Motor neuron (in vitro differentiated cells): ENCODE results near the gene CELF1. TPM values are rescaled to one million over a fixed set of nuclear protein-coding genes. Genes with fewer than 3 reads are reported as not detected.
"Not testable (repeated sequence)": the region's sequence is repeated elsewhere in the genome, so short reads cannot be mapped to it uniquely, and the experiment has no call there.

Source experiments
- ATAC-seq, 8 experiments: fragments of 200-7000 bp; cut with Tn5 transposase; replicated peaks in 6 of 8; 2 replicates each; pipeline ENCODE4 v1.8.0; 2021; ENCODE audit warnings: mild to moderate bottlenecking in 8 of 8, moderate library complexity in 8 of 8
- H3K27ac ChIP-seq, 2 donors: fragments of 250-450 bp; sonication (Bioruptor Pico); 2 replicates each; pipeline ENCODE4 v1.9.0; 2021; ENCODE audit warnings: antibody characterized with exemption in 2 of 2, mild to moderate bottlenecking in 2 of 2, moderate library complexity in 1 of 2
- H3K4me1 ChIP-seq, 2 donors: fragments of 250-450 bp; sonication (Bioruptor Pico); replicated peaks in 1 of 2; 2 replicates each; pipeline ENCODE4 v1.6.1; 2021; ENCODE audit warnings: antibody characterized with exemption in 2 of 2, mild to moderate bottlenecking in 2 of 2, moderate library complexity in 1 of 2
- H3K4me3 ChIP-seq, 5 donors: fragments of 250-450 bp; sonication (Bioruptor Pico); 2 replicates each; pipeline ENCODE4 v1.9.0; 2021; ENCODE audit warnings: antibody characterized with exemption in 5 of 5, mild to moderate bottlenecking in 5 of 5, moderate library complexity in 4 of 5
- WGBS, 10 experiments: fragments of 450-650 bp; shearing (Covaris generic); methylation state at CpG; one replicate each; pipeline ENCODE4 v1.0.0; 2022; 5-methylcytosine and 5-hydroxymethylcytosine counted together
- in situ Hi-C, 9 experiments: fragments of 400-800 bp; cut with MboI; loops; one replicate each; pipeline ENCODE4 v1.15.0; 2021; ENCODE audit warnings: low sequenced_read_pairs in 9 of 9, low pct_unique_long_range_greater_than_20kb in 2 of 9; ENCODE audit not compliant: unreplicated experiment in 9 of 9
- total RNA-seq, 8 experiments: library from RNA; unstranded; fragments of 300-600 nt; gene quantifications; 2 replicates each; pipeline versions ENCODE4 v1.2.3 to v1.2.4, GENCODE V29; 2022

The CELF1 gene
- total RNA-seq, 8 experiments from 2014 or later, result 47.2 to 125 (median 106) TPM

GRCh38 chr11:47570651-47571356 is 17.9 kb upstream of the CELF1 start:
- H3K27ac ChIP-seq, result no peak overlapping the region
- no peak for ATAC-seq
- 57 to 100% (median 82%) methylated on average over 1 to 3 of the region's 3 CpGs; no CpG with 5 or more reads in 3 of the 10 experiments for WGBS, 10 experiments
- H3K4me3 ChIP-seq, result no peak overlapping the region
- peaks cover 0 to 8% of the 10 kb centered on the region in 2 donors for H3K4me1 ChIP-seq
- in situ Hi-C loops, result loop anchor here in 1 of 9 experiments (25.0 kb wide), 1 partner anchor 159 kb away; the partner anchor contains the start of gene SLC39A13

DNA sequence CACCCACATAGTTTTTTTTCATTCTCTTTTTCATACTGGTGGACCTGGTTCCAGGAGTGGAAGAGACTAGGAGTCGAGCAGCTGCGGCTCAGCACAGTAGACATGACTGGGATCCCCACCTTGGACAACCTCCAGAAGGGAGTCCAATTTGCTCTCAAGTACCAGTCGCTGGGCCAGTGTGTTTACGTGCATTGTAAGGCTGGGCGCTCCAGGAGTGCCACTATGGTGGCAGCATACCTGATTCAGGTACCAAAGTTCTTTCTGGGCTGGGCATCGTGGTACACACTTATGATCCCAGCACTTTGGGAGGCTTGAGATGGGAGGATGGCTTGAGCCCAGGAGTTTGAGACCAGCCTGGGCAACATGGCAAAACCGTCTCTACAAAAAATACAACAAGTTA is 16.7 kb upstream of the CELF1 start:
- no peak overlapping the region for H3K27ac ChIP-seq
- peaks cover 5 to 14% of the 10 kb centered on the region in 2 donors for H3K4me1 ChIP-seq
- in situ Hi-C loops, result loop anchor here in 1 of 9 experiments (25.0 kb wide), 1 partner anchor 157 kb away; the partner anchor contains the start of gene SLC39A13
- H3K4me3 ChIP-seq, result no peak overlapping the region
- WGBS, 10 experiments, result 96 to 100% (median 100%) methylated on average over 2 to 5 of the region's 7 CpGs; no CpG with 5 or more reads in 5 of the 10 experiments
- ATAC-seq, result no peak

DNA sequence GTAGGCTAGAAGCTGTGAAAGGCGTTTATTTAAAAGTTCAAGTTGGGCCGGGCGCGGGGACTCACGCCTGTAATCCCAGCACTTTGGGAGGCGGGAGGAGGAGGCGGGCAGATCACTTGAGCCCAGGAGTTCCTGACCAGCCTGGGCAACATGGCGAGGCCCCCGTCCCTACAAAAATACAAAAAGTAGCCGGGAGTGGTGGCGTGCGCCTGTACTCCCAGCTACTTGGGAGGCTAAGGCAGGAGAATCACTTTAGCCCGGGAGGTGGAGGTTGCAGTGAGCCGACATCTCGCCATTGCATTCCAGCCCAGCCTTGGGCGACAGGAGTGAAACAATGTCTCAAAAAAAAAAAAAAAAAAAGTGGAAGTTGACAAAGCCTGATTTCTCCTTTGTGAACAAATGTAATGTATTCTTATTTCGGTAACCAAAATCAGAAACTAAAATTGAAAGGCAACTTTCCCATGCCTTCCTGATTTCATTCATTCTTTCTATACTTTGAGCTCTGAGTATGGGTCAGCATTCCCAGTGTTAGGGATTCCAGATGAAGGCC is 13.3 kb upstream of the CELF1 start:
- Histone ChIP-seq H3K4me3 (peak overlapping the region; percentile 39 to 94 (median 62)), H3K27ac (no peak overlapping the region), H3K4me1 (peaks cover 5 to 14% of the 10 kb centered on the region in 2 donors)
- WGBS, 10 experiments, result 20 to 95% (median 79%) methylated on average over 1 to 10 of the region's 17 CpGs; no CpG with 5 or more reads in 1 of the 10 experiments
- in situ Hi-C loops, result loop anchor here in 1 of 9 experiments (25.0 kb wide), 1 partner anchor 154 kb away; the partner anchor contains the start of gene SLC39A13
- ATAC-seq, result peak in 3 of 8 experiments; percentile 5 to 10 (median 7)

- peak; percentile 96 to 99 (median 98) for ATAC-seq
- Histone ChIP-seq H3K4me3 (peak within 1 kb of the TSS; percentile 39 to 94 (median 62)), H3K27ac (peak within 1 kb of the TSS; percentile 2 to 86), H3K4me1 (peaks cover 5 to 14% of the 10 kb centered on the region in 2 donors)
- 0 to 40% (median 4%) methylated on average over 2 to 28 of the region's 86 CpGs; no CpG with 5 or more reads in 5 of the 10 experiments for WGBS, 10 experiments
- in situ Hi-C loops, result loop anchor here in 1 of 9 experiments (25.0 kb wide), 1 partner anchor 153 kb away; the partner anchor contains the start of gene SLC39A13
Measured at GRCh38 chr11:47565340-47566148, 12.6 kb upstream of the CELF1 start, which contains the start of gene PTPMT1. Gene PTPMT1 (plus strand): TSS chr11:47565599. CDS start chr11:47565623, 24 bp downstream.

GRCh38 chr11:47564933-47565339 is 12.0 kb upstream of the CELF1 start:
- H3K27ac ChIP-seq, result peak overlapping the region; percentile 2 to 86
- in situ Hi-C loops, result loop anchor here in 1 of 9 experiments (25.0 kb wide), 1 partner anchor 153 kb away; the partner anchor contains the start of gene SLC39A13
- peak overlapping the region; percentile 39 to 94 (median 62) for H3K4me3 ChIP-seq
- 30 to 60% (median 34%) methylated on average over 2 to 5 of the region's 11 CpGs; no CpG with 5 or more reads in 6 of the 10 experiments for WGBS, 10 experiments
- H3K4me1 ChIP-seq, result peaks cover 5 to 14% of the 10 kb centered on the region in 2 donors
- ATAC-seq, result peak in 4 of 8 experiments; percentile 3 to 23 (median 4)

DNA sequence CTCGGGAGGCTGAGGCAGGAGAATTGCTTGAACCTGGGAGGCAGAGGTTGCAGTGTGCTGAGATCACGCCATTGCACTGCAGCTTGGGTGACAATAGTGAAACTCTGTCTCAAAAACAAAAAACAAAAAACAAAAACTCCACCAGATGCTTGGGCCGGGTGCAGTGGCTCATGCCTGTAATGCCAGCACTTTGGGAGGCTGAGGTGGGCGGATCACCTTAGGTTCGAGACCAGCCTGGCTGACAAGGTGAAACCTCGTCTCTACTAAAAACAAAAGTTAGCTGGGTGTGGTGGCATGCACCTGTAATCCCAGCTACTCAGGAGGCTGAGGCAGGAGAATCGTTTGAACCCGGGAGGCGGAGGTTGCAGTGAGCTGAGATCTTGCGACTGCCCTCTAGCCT is 11.4 kb upstream of the CELF1 start:
- H3K4me3 ChIP-seq, H3K27ac ChIP-seq, ATAC-seq: not testable (repeated sequence)
- H3K4me1 ChIP-seq, result peaks cover 5 to 14% of the 10 kb centered on the region in 2 donors
- in situ Hi-C loops, result loop anchor here in 1 of 9 experiments (25.0 kb wide), 1 partner anchor 152 kb away; the partner anchor contains the start of gene SLC39A13
- 92 to 100% (median 98%) methylated on average over 1 to 7 of the region's 10 CpGs; no CpG with 5 or more reads in 2 of the 10 experiments for WGBS, 10 experiments

- in situ Hi-C loops, result loop anchor here in 1 of 9 experiments (25.0 kb wide), 1 partner anchor 150 kb away; the partner anchor contains the start of gene SLC39A13
Measured at GRCh38 chr11:47562393-47562792, 9.5 kb upstream of the CELF1 start.

GRCh38 chr11:47560426-47560825 is 7.5 kb upstream of the CELF1 start:
- 70 to 100% (median 86%) methylated on average over 2 of the region's 2 CpGs; no CpG with 5 or more reads in 4 of the 10 experiments for WGBS, 10 experiments
- H3K4me1 ChIP-seq, result peaks cover 5% of the 10 kb centered on the region in 2 donors
- no peak overlapping the region for H3K4me3 ChIP-seq
- no peak for ATAC-seq
- no peak overlapping the region for H3K27ac ChIP-seq
- in situ Hi-C loops, result loop anchor here in 1 of 9 experiments (25.0 kb wide), 1 partner anchor 148 kb away; the partner anchor contains the start of gene SLC39A13

More at GRCh38 chr11:47562393-47562792, 9.5 kb upstream of the CELF1 start:
- H3K4me3 ChIP-seq, ATAC-seq, H3K27ac ChIP-seq: not testable (repeated sequence)
- WGBS, 10 experiments, result 80 to 100% (median 100%) methylated on average over 1 to 4 of the region's 4 CpGs; no CpG with 5 or more reads in 2 of the 10 experiments
- H3K4me1 ChIP-seq, result peaks cover 5 to 14% of the 10 kb centered on the region in 2 donors

- no peak for ATAC-seq
- Histone ChIP-seq H3K4me1 (peaks cover under 1 to 3% of the 10 kb centered on the region in 2 donors), H3K27ac (no peak overlapping the region), H3K4me3 (no peak overlapping the region)
- in situ Hi-C loops, result loop anchor here in 1 of 9 experiments (25.0 kb wide), 1 partner anchor 146 kb away; the partner anchor contains the start of gene SLC39A13
- 86 to 100% (median 100%) methylated on average over 1 of the region's 1 CpG; no CpG with 5 or more reads in 4 of the 10 experiments for WGBS, 10 experiments
Measured at GRCh38 chr11:47558695-47559094, 5.8 kb upstream of the CELF1 start.

- not testable (repeated sequence) for H3K27ac ChIP-seq, ATAC-seq, H3K4me1 ChIP-seq, H3K4me3 ChIP-seq
- WGBS, 10 experiments, result 90 to 100% (median 100%) methylated on average over 1 to 11 of the region's 12 CpGs; no CpG with 5 or more reads in 1 of the 10 experiments
- in situ Hi-C loops, result loop anchor here in 1 of 9 experiments (25.0 kb wide), 1 partner anchor 145 kb away; the partner anchor contains the start of gene SLC39A13
Measured at GRCh38 chr11:47557004-47557403, 4.1 kb upstream of the CELF1 start.

DNA sequence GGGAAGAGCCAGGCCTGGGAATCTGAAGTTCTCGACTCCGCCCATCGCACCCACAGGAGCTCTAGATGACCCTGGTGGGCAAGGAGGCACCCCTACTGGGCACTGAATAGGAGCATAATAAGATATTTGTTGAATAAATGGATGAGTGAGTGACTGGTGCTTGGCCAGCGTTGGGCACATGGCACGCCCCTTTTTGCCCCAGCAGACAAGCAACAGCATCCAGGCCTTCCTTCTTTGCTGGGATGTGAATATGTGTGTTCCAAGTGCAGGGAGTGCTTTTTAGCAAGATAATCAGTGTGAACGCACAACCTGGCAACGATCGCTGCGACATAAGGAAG is 443 bp upstream of the CELF1 start:
- Histone ChIP-seq H3K27ac (peak overlapping the region; percentile 71 to 75), H3K4me3 (peak overlapping the region; percentile 59 to 90 (median 75)), H3K4me1 (peaks cover 14 to 19% of the 10 kb centered on the region in 2 donors)
- in situ Hi-C loops, result loop anchor here in 1 of 9 experiments (25.0 kb wide), 1 partner anchor 141 kb away; the partner anchor contains the start of gene SLC39A13
- WGBS, 10 experiments, result 8 to 60% (median 21%) methylated on average over 1 to 8 of the region's 9 CpGs; no CpG with 5 or more reads in 3 of the 10 experiments
- peak in 4 of 8 experiments; percentile 10 to 58 (median 48) for ATAC-seq
